Activated T-helper 1 cell treated with anti-CD3 and anti-CD28 coated beads, Interleukin-12 subunit alpha, Interleukin-12 subunit beta, Interleukin-2, Interleukin-4 antibody, amounts not matched to agents 30 ng/mL and 10 ng/mL and 1 ng/mL, durations not matched to agents 14 hours and 24 hours and 36 hours (primary cell): ENCODE results near the gene CDRT4. TPM values are rescaled to one million over a fixed set of nuclear protein-coding genes. Genes with fewer than 3 reads are reported as not detected.

Experiments used
- DNase-seq: peaks from one replicate; pipeline ENCODE4 v3.0.0; 2021; ENCODE audit warnings: low spot score
- H3K27ac Mint-ChIP-seq: one replicate; pipeline ENCODE4 v1.8.0; 2021; ENCODE audit warnings: mild to moderate bottlenecking, mixed read lengths
- H3K27me3 Mint-ChIP-seq: one replicate; pipeline ENCODE4 v1.8.0; 2022; ENCODE audit warnings: mild to moderate bottlenecking, moderate library complexity, mixed read lengths; ENCODE audit not compliant: insufficient read depth
- H3K36me3 Mint-ChIP-seq: one replicate; pipeline ENCODE4 v1.8.0; 2021; ENCODE audit warnings: low read depth, mixed read lengths
- H3K4me1 Mint-ChIP-seq: one replicate; pipeline ENCODE4 v1.8.0; 2021; ENCODE audit warnings: low read depth, mixed read lengths
- H3K4me3 Mint-ChIP-seq: one replicate; pipeline ENCODE4 v1.8.0; 2021; ENCODE audit warnings: mild to moderate bottlenecking, moderate library complexity, mixed read lengths
- H3K9me3 Mint-ChIP-seq: one replicate; pipeline ENCODE4 v1.8.0; 2021; ENCODE audit warnings: mixed read lengths
- intact Hi-C: fragments of 100-400 bp; cut with micrococcal nuclease; formaldehyde crosslinking; loops from one replicate; pipeline ENCODE4 v1.15.1; 2024
- total RNA-seq: library from RNA; stranded (reverse); gene quantifications from 2 replicates; pipeline ENCODE4 v1.2.3, GENCODE V29; 2022

CDRT4 gene
- total RNA-seq, 1 donor from 2014 or later, result 2.4 TPM

- peaks cover 6% of the 10 kb centered on the region for H3K9me3 Mint-ChIP-seq
- intact Hi-C loops, result no loop called here
- H3K27me3 Mint-ChIP-seq, result no peaks in the 10 kb centered on the region
- H3K27ac Mint-ChIP-seq, result no peak overlapping the region
- DNase-seq, result no peak
- H3K4me1 Mint-ChIP-seq, result peaks cover 9% of the 10 kb centered on the region
- peaks cover 14% of the 10 kb centered on the region for H3K36me3 Mint-ChIP-seq
- no peak overlapping the region for H3K4me3 Mint-ChIP-seq
These were observed 34.4 kb downstream of the CDRT4 start for GRCh38 chr17:15432807-15433611.

DNA sequence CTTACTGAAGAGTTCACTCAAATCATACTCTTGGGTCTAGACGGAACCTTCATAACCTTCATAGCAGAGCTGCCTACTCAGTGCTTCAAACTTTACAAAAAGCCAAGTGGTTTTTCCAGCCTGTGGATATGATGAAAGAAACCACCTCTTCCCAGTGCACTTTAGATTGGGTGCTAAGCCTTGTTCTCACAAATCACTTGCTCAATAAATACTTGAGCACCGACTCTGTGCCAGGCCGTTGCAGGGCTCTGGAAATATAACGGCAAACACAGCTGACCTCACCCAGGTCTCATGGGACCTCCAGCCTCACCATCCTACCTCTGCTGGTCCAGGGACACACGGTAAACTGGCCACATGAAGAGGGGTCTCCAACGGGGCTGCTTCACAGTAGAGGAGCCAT is 35.7 kb downstream of the CDRT4 start:
- H3K36me3 Mint-ChIP-seq, result peaks cover 3% of the 10 kb centered on the region
- intact Hi-C loops, result no loop called here
- H3K27ac Mint-ChIP-seq, result no peak overlapping the region
- H3K9me3 Mint-ChIP-seq, result no peaks in the 10 kb centered on the region
- no peaks in the 10 kb centered on the region for H3K27me3 Mint-ChIP-seq
- no peaks in the 10 kb centered on the region for H3K4me1 Mint-ChIP-seq
- DNase-seq, result no peak
- H3K4me3 Mint-ChIP-seq, result no peak overlapping the region

- H3K27ac Mint-ChIP-seq, result no peak overlapping the region
- no peak overlapping the region for H3K4me3 Mint-ChIP-seq
- peaks cover 3% of the 10 kb centered on the region for H3K36me3 Mint-ChIP-seq
- H3K27me3 Mint-ChIP-seq, result no peaks in the 10 kb centered on the region
- no peak for DNase-seq
- intact Hi-C loops, result no loop called here
- H3K4me1 Mint-ChIP-seq, result no peaks in the 10 kb centered on the region
- no peaks in the 10 kb centered on the region for H3K9me3 Mint-ChIP-seq
These were observed 36.2 kb downstream of the CDRT4 start for GRCh38 chr17:15431196-15431595.

GRCh38 chr17:15424521-15424920 is 42.9 kb downstream of the CDRT4 start:
- no peaks in the 10 kb centered on the region for H3K36me3 Mint-ChIP-seq
- intact Hi-C loops, result no loop called here
- no peak for DNase-seq
- H3K4me1 Mint-ChIP-seq, result no peaks in the 10 kb centered on the region
- H3K4me3 Mint-ChIP-seq, result no peak overlapping the region
- no peaks in the 10 kb centered on the region for H3K9me3 Mint-ChIP-seq
- H3K27ac Mint-ChIP-seq, result no peak overlapping the region
- no peaks in the 10 kb centered on the region for H3K27me3 Mint-ChIP-seq

- no peak overlapping the region for H3K4me3 Mint-ChIP-seq
- H3K4me1 Mint-ChIP-seq, result no peaks in the 10 kb centered on the region
- H3K9me3 Mint-ChIP-seq, result no peaks in the 10 kb centered on the region
- no peaks in the 10 kb centered on the region for H3K27me3 Mint-ChIP-seq
- no peaks in the 10 kb centered on the region for H3K36me3 Mint-ChIP-seq
- no peak for DNase-seq
- intact Hi-C loops, result no loop called here
- H3K27ac Mint-ChIP-seq, result no peak overlapping the region
These were observed 44.9 kb downstream of the CDRT4 start for GRCh38 chr17:15422392-15422965.

- H3K4me1 Mint-ChIP-seq, result no peaks in the 10 kb centered on the region
- no peak overlapping the region for H3K4me3 Mint-ChIP-seq
- no peaks in the 10 kb centered on the region for H3K36me3 Mint-ChIP-seq
- H3K9me3 Mint-ChIP-seq, result no peaks in the 10 kb centered on the region
- intact Hi-C loops, result no loop called here
- H3K27me3 Mint-ChIP-seq, result no peaks in the 10 kb centered on the region
- no peak overlapping the region for H3K27ac Mint-ChIP-seq
- no peak for DNase-seq
These were observed 48.6 kb downstream of the CDRT4 start for GRCh38 chr17:15418781-15419180.

DNA sequence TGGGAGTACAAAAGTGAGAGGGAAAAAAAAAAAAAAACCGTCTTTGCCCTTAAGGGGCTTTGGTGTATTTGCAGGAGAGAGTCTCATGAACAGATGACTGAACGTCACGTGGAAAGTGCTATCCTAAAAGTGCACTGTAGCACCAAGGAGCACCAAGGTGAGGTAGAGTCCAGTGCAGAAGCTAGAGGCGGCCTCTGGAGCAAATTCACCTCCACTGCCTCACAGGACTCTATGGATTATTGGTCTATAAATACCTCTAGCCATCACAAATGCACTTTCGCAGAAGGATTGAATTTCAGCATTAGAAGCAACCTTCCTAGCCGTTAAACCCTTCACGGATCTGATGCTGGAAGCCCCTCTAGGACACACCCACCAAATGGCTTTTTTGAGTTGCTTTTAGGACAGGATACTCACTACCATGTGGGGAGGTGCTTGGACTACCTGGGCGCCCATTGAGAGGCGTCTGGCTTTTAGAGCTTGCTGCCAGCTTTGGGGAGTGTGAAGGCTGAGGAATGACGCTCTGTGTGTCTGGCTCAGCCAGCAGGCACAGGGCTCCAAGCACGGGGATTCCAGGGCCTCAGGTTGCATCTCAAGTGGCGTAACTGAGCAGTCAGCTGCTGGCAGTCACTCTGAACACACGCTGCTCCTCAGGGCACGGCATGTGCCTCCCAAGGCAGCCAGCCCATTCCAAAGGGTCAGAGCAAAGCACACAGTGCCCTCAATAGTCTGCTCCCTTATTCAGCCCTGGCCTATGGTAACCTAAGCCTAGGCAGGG is 52.7 kb downstream of the CDRT4 start:
- no peak overlapping the region for H3K27ac Mint-ChIP-seq
- intact Hi-C loops, result no loop called here

GRCh38 chr17:15413101-15413771 is 54.2 kb downstream of the CDRT4 start:
- no peak overlapping the region for H3K27ac Mint-ChIP-seq
- H3K27me3 Mint-ChIP-seq, result no peaks in the 10 kb centered on the region
- no peak for DNase-seq
- intact Hi-C loops, result no loop called here
- no peaks in the 10 kb centered on the region for H3K9me3 Mint-ChIP-seq
- no peaks in the 10 kb centered on the region for H3K36me3 Mint-ChIP-seq
- H3K4me1 Mint-ChIP-seq, result no peaks in the 10 kb centered on the region
- no peak overlapping the region for H3K4me3 Mint-ChIP-seq

More for the DNA sequence above, 52.7 kb downstream of the CDRT4 start:
- no peaks in the 10 kb centered on the region for H3K9me3 Mint-ChIP-seq
- H3K4me1 Mint-ChIP-seq, result no peaks in the 10 kb centered on the region
- no peaks in the 10 kb centered on the region for H3K27me3 Mint-ChIP-seq
- H3K4me3 Mint-ChIP-seq, result no peak overlapping the region
- no peak for DNase-seq
- no peaks in the 10 kb centered on the region for H3K36me3 Mint-ChIP-seq

DNA sequence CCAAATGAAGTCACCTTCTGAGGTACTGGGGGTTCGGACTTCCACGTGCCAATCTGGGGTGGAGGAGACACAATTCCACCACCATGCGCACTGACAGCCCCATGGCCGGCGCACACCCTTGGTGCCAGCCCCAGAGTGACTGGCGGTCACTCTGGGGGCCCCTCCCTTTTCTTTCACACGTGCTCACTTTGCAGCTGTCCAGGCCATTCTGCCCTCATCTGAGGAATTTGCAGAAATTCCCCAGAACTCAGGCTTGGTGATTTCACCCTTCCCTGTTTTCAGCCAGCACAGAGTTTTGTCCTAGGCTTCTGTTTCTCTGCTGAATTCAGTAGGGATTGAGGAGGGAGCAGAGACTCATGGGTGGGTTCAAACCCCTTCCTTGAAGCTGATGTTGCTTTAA is 54.8 kb downstream of the CDRT4 start:
- no peak for DNase-seq
- no peak overlapping the region for H3K4me3 Mint-ChIP-seq
- no peaks in the 10 kb centered on the region for H3K27me3 Mint-ChIP-seq
- H3K27ac Mint-ChIP-seq, result no peak overlapping the region
- H3K9me3 Mint-ChIP-seq, result no peaks in the 10 kb centered on the region
- H3K4me1 Mint-ChIP-seq, result no peaks in the 10 kb centered on the region
- intact Hi-C loops, result no loop called here
- no peaks in the 10 kb centered on the region for H3K36me3 Mint-ChIP-seq

GRCh38 chr17:15411384-15412198 is 55.8 kb downstream of the CDRT4 start:
- DNase-seq, result no peak
- Mint-ChIP-seq H3K27me3 (no peaks in the 10 kb centered on the region), H3K27ac (no peak overlapping the region), H3K9me3 (no peaks in the 10 kb centered on the region), H3K4me3 (no peak overlapping the region), H3K36me3 (no peaks in the 10 kb centered on the region), H3K4me1 (no peaks in the 10 kb centered on the region)
- intact Hi-C loops, result no loop called here

DNA sequence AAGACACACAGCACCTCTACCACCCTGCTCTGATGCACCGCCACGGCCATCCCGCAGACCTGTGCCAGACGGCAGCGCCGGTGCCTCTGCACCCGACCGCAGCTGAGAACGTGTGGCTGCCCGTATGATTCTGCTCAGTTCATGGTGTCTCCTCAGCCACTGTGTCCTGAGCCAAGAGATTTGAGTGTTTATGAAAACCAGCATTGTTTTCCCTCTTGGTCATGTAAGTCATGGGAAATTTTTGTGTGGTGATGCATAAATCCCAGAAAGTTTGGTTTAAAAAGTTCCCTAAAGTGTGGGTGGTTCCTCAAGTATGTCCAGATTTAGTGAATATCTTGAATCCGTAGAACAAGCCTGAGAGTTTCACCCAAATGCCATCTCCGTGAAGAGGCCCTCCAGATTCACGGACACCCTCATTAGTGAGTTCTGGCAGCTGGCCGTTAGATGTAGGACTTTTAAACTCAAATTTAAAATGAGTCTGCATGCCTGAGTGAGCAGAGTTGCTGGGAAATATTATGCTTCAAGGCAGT is 57.6 kb downstream of the CDRT4 start:
- H3K4me3 Mint-ChIP-seq, result no peak overlapping the region
- no peak for DNase-seq
- intact Hi-C loops, result no loop called here
- H3K27ac Mint-ChIP-seq, result no peak overlapping the region
- no peaks in the 10 kb centered on the region for H3K9me3 Mint-ChIP-seq
- H3K27me3 Mint-ChIP-seq, result no peaks in the 10 kb centered on the region
- no peaks in the 10 kb centered on the region for H3K4me1 Mint-ChIP-seq
- no peaks in the 10 kb centered on the region for H3K36me3 Mint-ChIP-seq

DNA sequence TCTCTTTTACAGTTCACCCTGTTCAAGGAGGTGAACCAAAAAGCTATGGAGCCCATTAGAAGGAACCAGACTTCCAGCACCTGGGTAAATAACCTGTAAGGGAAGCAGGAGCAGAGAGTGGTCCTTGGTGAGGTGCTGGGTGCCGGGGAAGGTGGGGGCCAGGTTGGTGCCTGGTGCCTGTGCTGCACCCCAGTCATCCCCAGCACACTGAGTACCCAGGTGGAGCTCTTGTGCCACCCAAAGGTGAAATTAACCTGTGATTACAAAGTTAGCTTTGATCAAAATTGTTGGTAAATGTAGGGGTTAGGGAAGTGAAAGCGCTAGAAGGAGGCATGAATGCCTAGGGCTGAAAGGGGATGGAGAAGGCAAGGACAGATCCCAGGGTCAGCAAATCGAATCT is 58.6 kb downstream of the CDRT4 start:
- Mint-ChIP-seq H3K36me3 (no peaks in the 10 kb centered on the region), H3K27ac (no peak overlapping the region), H3K9me3 (no peaks in the 10 kb centered on the region), H3K27me3 (no peaks in the 10 kb centered on the region), H3K4me3 (no peak overlapping the region), H3K4me1 (no peaks in the 10 kb centered on the region)
- intact Hi-C loops, result no loop called here
- no peak for DNase-seq
